SK-N-SH (cell line): Measurements from ENCODE around the gene SEMA3F. TPM values are rescaled to one million over a fixed set of nuclear protein-coding genes. Genes with fewer than 3 reads are reported as not detected.

Experiments
- CTCF ChIA-PET: fragments of 300-600, 350-600 bp; formaldehyde crosslinking; extraction: SDS; loops from one replicate; lab custom pipeline; 2021; lab: Yijun Ruan, JAX
- POLR2A ChIA-PET: fragments of 350-600 bp; sonication (Branson Sonifier 250); formaldehyde crosslinking; extraction: SDS; loops from one replicate; lab custom pipeline; 2020; ENCODE audit warnings: antibody characterized with exemption, inconsistent platforms; lab: Yijun Ruan, JAX
- DNase-seq: peaks from one replicate; pipeline ENCODE4 v3.0.0; 2012
- H2AFZ ChIP-seq: fragments of 200-600 bp; sonication (generic); 2 replicates; pipeline ENCODE4 v1.8.1; 2016; ENCODE audit warnings: antibody characterized with exemption, mild to moderate bottlenecking, low read depth
- H3F3A ChIP-seq: fragments of 200-600 bp; sonication (generic); replicated peaks from 2 replicates; pipeline ENCODE3; 2016; ENCODE audit warnings: antibody characterized with exemption, mild to moderate bottlenecking; ENCODE audit not compliant: insufficient read depth
- H3K27ac ChIP-seq, 2 experiments: fragments of 200-500 bp in 1 of 2; fragments of 200-600 bp in 1 of 2; sonication (Bioruptor generic) in 1 of 2; sonication (generic), shearing (Covaris generic) in 1 of 2; 2 replicates each; pipeline versions ENCODE4 v1.5.1 to v1.6.1; 2014 to 2016; ENCODE audit warnings: low read depth in 2 of 2, inconsistent platforms in 1 of 2, low read length in 1 of 2, mild to moderate bottlenecking in 1 of 2, mixed read lengths in 1 of 2
- H3K27me3 ChIP-seq: fragments of 200-600 bp; sonication (generic), shearing (Covaris generic); 2 replicates; pipeline ENCODE4 v1.6.1; 2016; ENCODE audit warnings: mixed run types; ENCODE audit not compliant: insufficient read depth
- H3K36me3 ChIP-seq, 2 experiments: fragments of 200-500 bp in 1 of 2; fragments of 200-600 bp in 1 of 2; sonication (Bioruptor generic) in 1 of 2; sonication (generic) in 1 of 2; replicated peaks in 1 of 2; 2 replicates each; pipeline versions ENCODE3 to v1.5.1; 2014 to 2016; ENCODE audit warnings: low read length in 1 of 2, mild to moderate bottlenecking in 1 of 2; ENCODE audit not compliant: insufficient read depth in 2 of 2, control insufficient read depth in 1 of 2
- H3K4me1 ChIP-seq, 2 experiments: fragments of 200-500 bp in 1 of 2; fragments of 200-600 bp in 1 of 2; sonication (Bioruptor generic) in 1 of 2; sonication (generic), shearing (Covaris generic) in 1 of 2; 2 replicates each; pipeline versions ENCODE4 v1.5.1 to v1.6.1; 2014 to 2016; ENCODE audit warnings: low read depth in 1 of 2, low read length in 1 of 2, mixed run types in 1 of 2; ENCODE audit not compliant: insufficient read depth in 2 of 2, control insufficient read depth in 1 of 2
- H3K4me2 ChIP-seq: fragments of 200-600 bp; sonication (generic), shearing (Covaris generic); 2 replicates; pipeline ENCODE4 v1.6.1; 2017; ENCODE audit warnings: mixed run types
- H3K4me3 ChIP-seq, 2 experiments: fragments of 200-500 bp in 1 of 2; fragments of 200-600 bp in 1 of 2; sonication (Bioruptor generic) in 1 of 2; sonication (generic), shearing (Covaris generic) in 1 of 2; 2 replicates each; pipeline versions ENCODE4 v1.5.1 to v1.8.1; 2014 to 2016; ENCODE audit warnings: low read depth in 2 of 2, inconsistent platforms in 1 of 2, low read length in 1 of 2, mild to moderate bottlenecking in 1 of 2, mixed read lengths in 1 of 2, moderate library complexity in 1 of 2
- H3K79me2 ChIP-seq: fragments of 200-600 bp; sonication (generic); 2 replicates; pipeline ENCODE4 v1.8.1; 2017; ENCODE audit warnings: mild to moderate bottlenecking; ENCODE audit not compliant: insufficient read depth
- H3K9ac ChIP-seq: fragments of 200-600 bp; sonication (generic); 2 replicates; pipeline ENCODE4 v1.6.1; 2017; ENCODE audit warnings: mixed run types
- H3K9me2 ChIP-seq: fragments of 200-600 bp; sonication (generic); 2 replicates; pipeline ENCODE4 v1.6.1; 2017; ENCODE audit warnings: mixed run types
- H3K9me3 ChIP-seq: fragments of 200-600 bp; sonication (generic); 2 replicates; pipeline ENCODE4 v1.6.1; 2017; ENCODE audit warnings: mixed run types, mild to moderate bottlenecking, moderate library complexity
- H4K20me1 ChIP-seq: fragments of 200-600 bp; sonication (generic); 2 replicates; pipeline ENCODE4 v1.6.1; 2017; ENCODE audit warnings: mild to moderate bottlenecking, mixed run types; ENCODE audit not compliant: insufficient read depth
- CTCF ChIP-seq: fragments of 200-600 bp; sonication (generic); IDR thresholded peaks from 2 replicates; pipeline ENCODE4 v1.6.1; 2017; ENCODE audit warnings: antibody characterized with exemption, mild to moderate bottlenecking, moderate library complexity
- ELF1 ChIP-seq: IDR thresholded peaks from 2 replicates; pipeline ENCODE4 v1.4.0; 2012
- EP300 ChIP-seq, 2 experiments: IDR thresholded peaks; 2 replicates each; pipeline versions ENCODE4 v1.4.0 to v1.6.1; 2012; ENCODE audit warnings: borderline replicate concordance in 1 of 2, low read depth in 1 of 2, low read length in 1 of 2
- EZH2phosphoT487 ChIP-seq: fragments of 200-600 bp; sonication (generic); IDR thresholded peaks from 2 replicates; pipeline ENCODE4 v1.6.1; 2017; ENCODE audit warnings: low read depth, mixed run types, mild to moderate bottlenecking, antibody characterized with exemption, moderate library complexity, borderline replicate concordance
- FOSL2 ChIP-seq: IDR thresholded peaks from 2 replicates; pipeline ENCODE4 v1.4.0; 2012; ENCODE audit warnings: low read depth, mild to moderate bottlenecking, moderate library complexity, borderline replicate concordance
- GATA2 ChIP-seq: sonication (generic); formaldehyde crosslinking; IDR thresholded peaks from 2 replicates; pipeline ENCODE4 v1.5.0; 2020; ENCODE audit warnings: mild to moderate bottlenecking, missing genetic modification reagents
- IRF3 ChIP-seq: fragments of 150-350 bp; IDR thresholded peaks from 2 replicates; pipeline ENCODE4 v1.6.1; 2016; ENCODE audit warnings: mild to moderate bottlenecking, low read depth, low read length
- JUND ChIP-seq: IDR thresholded peaks from 2 replicates; pipeline ENCODE4 v1.4.0; 2012
- NFIC ChIP-seq: IDR thresholded peaks from 2 replicates; pipeline ENCODE4 v1.4.0; 2012; ENCODE audit warnings: borderline replicate concordance
- RCOR1 ChIP-seq: fragments of 150-350 bp; IDR thresholded peaks from 2 replicates; pipeline ENCODE4 v1.6.1; 2017; ENCODE audit warnings: antibody characterized with exemption, low read length
- REST ChIP-seq: IDR thresholded peaks from 2 replicates; pipeline ENCODE4 v1.6.1; 2012; ENCODE audit warnings: mild to moderate bottlenecking, low read depth, low read length, moderate library complexity
- RFX5 ChIP-seq: IDR thresholded peaks from 2 replicates; pipeline ENCODE4 v1.6.1; 2012; ENCODE audit warnings: mild to moderate bottlenecking, improper control_type of control experiment, low read length
- TEAD4 ChIP-seq: IDR thresholded peaks from 2 replicates; pipeline ENCODE4 v1.4.0; 2012; ENCODE audit warnings: mild to moderate bottlenecking, borderline replicate concordance; ENCODE audit not compliant: insufficient read depth
- USF1 ChIP-seq: IDR thresholded peaks from 2 replicates; pipeline ENCODE4 v1.4.0; 2012; ENCODE audit warnings: low read depth, borderline replicate concordance
- USF2 ChIP-seq: fragments of 150-350 bp; IDR thresholded peaks from 2 replicates; pipeline ENCODE4 v1.6.1; 2017; ENCODE audit warnings: antibody characterized with exemption, low read length, low read depth, borderline replicate concordance
- YY1 ChIP-seq: IDR thresholded peaks from 2 replicates; pipeline ENCODE4 v1.4.0; 2012; ENCODE audit warnings: low read depth, mild to moderate bottlenecking
- WGBS: methylation state at CpG from one replicate; pipeline ENCODE4 v1.1.6; 2017; ENCODE audit warnings: low lambda C conversion rate; 5-methylcytosine and 5-hydroxymethylcytosine counted together
- polyA plus RNA-seq, 3 experiments: library from polyadenylated mRNA; depleted of rRNA; stranded (reverse); fragments of >200 nt; gene quantifications; 2 replicates each; pipeline ENCODE4 v1.2.3, GENCODE V29; 2012

SEMA3F gene
- polyA plus RNA-seq, 1 of the 3 experiments (the other 2 are of a cell fraction) = 30.4 TPM

- Histone ChIP-seq H3K36me3 (no peaks in the 10 kb centered on the region), H3K9ac (no peak overlapping the region), H3K79me2 (no peaks in the 10 kb centered on the region), H2AFZ (no peak overlapping the region), H3K4me3 (no peak overlapping the region), H3K4me1 (peaks cover 0 to 9% of the 10 kb centered on the region in 2 experiments; a peak in 1 of 4 replicates), H4K20me1 (no peaks in the 10 kb centered on the region), H3K27ac (no peak overlapping the region), H3K9me2 (no peaks in the 10 kb centered on the region), H3K4me2 (no peak overlapping the region), H3K9me3 (no peaks in the 10 kb centered on the region)
- no peak for DNase-seq
- 71% methylated on average over 5 of the region's 5 CpGs for WGBS
- CTCF ChIA-PET = interaction anchor here (1.2 to 61.6 kb wide), 8 partner anchors 11 to 89 kb away, joined by 3 to 1375 read pairs (median 8); partner anchors contain the start of gene GNAT1
- POLR2A ChIA-PET = interaction anchor here (0.6 kb wide), 1 partner anchor 8 kb away, joined by 3 read pairs; no protein-coding TSS in a partner anchor
- no peak for TF ChIP-seq TEAD4
- TF ChIP-seq USF1 = no peak
- TF ChIP-seq CTCF = no peak
- no peak for TF ChIP-seq NFIC
- no peak for TF ChIP-seq IRF3
- TF ChIP-seq RCOR1 = no peak
- no peak for TF ChIP-seq EZH2phosphoT487
- no peak for TF ChIP-seq USF2
- TF ChIP-seq, all 33 proteins: peak for 0
- Histone ChIP-seq H3K27me3 (peaks cover 14% of the 10 kb centered on the region), H3F3A (no peaks in the 10 kb centered on the region)
Observed at GRCh38 chr3:50210176-50210509, 55.0 kb downstream of the SEMA3F start.

GRCh38 chr3:50210510-50211367, 55.6 kb downstream of the SEMA3F start:
- Histone ChIP-seq H3K36me3 (no peaks in the 10 kb centered on the region), H3K27me3 (peaks cover 8% of the 10 kb centered on the region), H3K9me2 (no peaks in the 10 kb centered on the region), H3K9ac (no peak overlapping the region), H3K4me2 (no peak overlapping the region), H3K79me2 (no peaks in the 10 kb centered on the region), H3K9me3 (no peaks in the 10 kb centered on the region), H2AFZ (no peak overlapping the region), H3K4me1 (peaks cover 0 to 4% of the 10 kb centered on the region in 2 experiments; a peak in 1 of 4 replicates), H4K20me1 (no peaks in the 10 kb centered on the region), H3K4me3 (no peak overlapping the region), H3K27ac (no peak overlapping the region), H3F3A (no peaks in the 10 kb centered on the region)
- no peak for DNase-seq
- 80% methylated on average over 1 of the region's 13 CpGs for WGBS
- POLR2A ChIA-PET = interaction anchor here (0.6 kb wide), 1 partner anchor 9 kb away, joined by 3 read pairs; no protein-coding TSS in a partner anchor
- CTCF ChIA-PET = interaction anchor here (1.2 to 61.6 kb wide), 10 partner anchors 10 to 89 kb away, joined by 3 to 1375 read pairs (median 5); partner anchors contain the start of gene GNAT1
- TF ChIP-seq YY1 (no peak), USF1 (no peak), GATA2 (CRISPR knock-in tag) (no peak), RFX5 (no peak), EP300 (IDR thresholded peaks at IDR 0.05; ENCODE audit: borderline replicate concordance in 1 of 2, low read depth in 1 of 2, low read length in 1 of 2) (no peak), ELF1 (no peak), JUND (no peak), FOSL2 (no peak), NFIC (no peak), REST (no peak)
